OCI-LY1 (cell line): ENCODE data around the gene MRTFA.

Experiments used
- CTCF ChIP-seq: fragments of 200-600 bp; sonication (generic), shearing (Covaris generic); IDR thresholded peaks from 2 replicates; pipeline ENCODE4 v1.5.1; 2017; ENCODE audit warnings: mild to moderate bottlenecking, antibody characterized with exemption, low read length, moderate library complexity, mixed read lengths
- EZH2 ChIP-seq: fragments of 200-600 bp; sonication (generic), shearing (Covaris generic); IDR thresholded peaks from 2 replicates; pipeline ENCODE4 v1.8.0; 2017; ENCODE audit warnings: borderline replicate concordance, mixed run types, mild to moderate bottlenecking, antibody characterized with exemption, low read length, moderate library complexity, mixed read lengths

- TF ChIP-seq CTCF (no peak), EZH2 (no peak)
Observed at GRCh38 chr22:40451210-40451609, 185.3 kb downstream of the MRTFA start.
